AG04449 (cell line): Measurements from ENCODE around the gene HHIPL1.

Source experiments
- CTCF ChIA-PET: fragments of 350-600 bp; formaldehyde crosslinking; extraction: SDS; loops from one replicate; lab custom pipeline; 2021; ENCODE audit warnings: antibody characterized with exemption; lab: Yijun Ruan, JAX
- POLR2A ChIA-PET: fragments of 400-600, 350-600 bp; formaldehyde crosslinking; extraction: SDS; loops from one replicate; lab custom pipeline; 2020; ENCODE audit warnings: antibody characterized with exemption, inconsistent platforms; lab: Yijun Ruan, JAX
- DNase-seq: peaks from one replicate; pipeline ENCODE4 v3.0.0-alpha.2; 2010; ENCODE audit warnings: low read depth, low spot score
- H3K4me3 ChIP-seq: 2 replicates; pipeline ENCODE4 v1.5.1; 2011; ENCODE audit warnings: low read depth, mild to moderate bottlenecking, control low read depth, low read length
- TF ChIP-seq, protein P1 (sequence below): IDR thresholded peaks from one replicate; pipeline ENCODE4 v1.5.1; 2011; ENCODE audit warnings: mild to moderate bottlenecking, moderate library complexity, low read length, control low read depth, inconsistent platforms; ENCODE audit not compliant: insufficient read depth; ENCODE audit errors: missing control alignments

The HHIPL1 gene

DNA sequence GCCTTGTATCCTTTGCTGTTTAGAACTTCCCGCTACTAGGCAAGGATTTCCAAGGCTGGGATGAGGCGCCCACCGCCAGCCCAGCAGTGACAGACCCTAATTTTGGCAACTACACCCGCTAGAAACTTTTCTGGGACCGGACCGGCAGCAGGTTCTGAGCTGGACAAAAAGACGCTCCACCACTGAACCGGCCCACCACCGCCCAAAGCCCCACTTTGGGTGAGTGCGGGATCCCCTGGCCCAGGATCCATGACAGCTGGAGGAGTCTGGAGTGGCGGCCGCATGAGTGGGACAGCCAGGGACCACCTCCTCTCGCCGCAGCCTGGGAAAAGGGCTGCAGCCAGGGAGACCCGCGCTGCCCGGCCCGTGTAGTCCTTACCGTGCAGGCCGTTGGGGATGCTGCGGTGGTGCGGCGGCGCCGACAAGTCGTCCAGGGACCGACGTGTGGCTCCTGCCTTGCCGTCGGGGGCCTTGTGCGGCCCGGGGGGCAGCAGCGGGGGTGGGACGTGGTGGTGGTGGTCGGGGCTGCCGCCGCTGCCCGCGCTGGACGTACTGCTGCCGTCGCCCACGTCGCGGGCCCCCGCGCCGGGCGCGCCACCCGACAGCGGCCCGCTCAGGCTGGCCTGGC lies 42.0 kb upstream of the HHIPL1 start:
- peak overlapping the region; percentile 63 for H3K4me3 ChIP-seq
- ChIA-PET POLR2A (interaction anchor here (0.6 to 1.8 kb wide), 3 partner anchors 20 to 92 kb away, joined by 3 to 7 read pairs (median 3); no protein-coding TSS in a partner anchor), CTCF (interaction anchor here (1.0 to 7.7 kb wide), 8 partner anchors 10 to 92 kb away, joined by 3 to 91 read pairs (median 4); no protein-coding TSS in a partner anchor)
- TF ChIP-seq, protein P1, sequence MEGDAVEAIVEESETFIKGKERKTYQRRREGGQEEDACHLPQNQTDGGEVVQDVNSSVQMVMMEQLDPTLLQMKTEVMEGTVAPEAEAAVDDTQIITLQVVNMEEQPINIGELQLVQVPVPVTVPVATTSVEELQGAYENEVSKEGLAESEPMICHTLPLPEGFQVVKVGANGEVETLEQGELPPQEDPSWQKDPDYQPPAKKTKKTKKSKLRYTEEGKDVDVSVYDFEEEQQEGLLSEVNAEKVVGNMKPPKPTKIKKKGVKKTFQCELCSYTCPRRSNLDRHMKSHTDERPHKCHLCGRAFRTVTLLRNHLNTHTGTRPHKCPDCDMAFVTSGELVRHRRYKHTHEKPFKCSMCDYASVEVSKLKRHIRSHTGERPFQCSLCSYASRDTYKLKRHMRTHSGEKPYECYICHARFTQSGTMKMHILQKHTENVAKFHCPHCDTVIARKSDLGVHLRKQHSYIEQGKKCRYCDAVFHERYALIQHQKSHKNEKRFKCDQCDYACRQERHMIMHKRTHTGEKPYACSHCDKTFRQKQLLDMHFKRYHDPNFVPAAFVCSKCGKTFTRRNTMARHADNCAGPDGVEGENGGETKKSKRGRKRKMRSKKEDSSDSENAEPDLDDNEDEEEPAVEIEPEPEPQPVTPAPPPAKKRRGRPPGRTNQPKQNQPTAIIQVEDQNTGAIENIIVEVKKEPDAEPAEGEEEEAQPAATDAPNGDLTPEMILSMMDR = no peak
- DNase-seq = no peak

DNA sequence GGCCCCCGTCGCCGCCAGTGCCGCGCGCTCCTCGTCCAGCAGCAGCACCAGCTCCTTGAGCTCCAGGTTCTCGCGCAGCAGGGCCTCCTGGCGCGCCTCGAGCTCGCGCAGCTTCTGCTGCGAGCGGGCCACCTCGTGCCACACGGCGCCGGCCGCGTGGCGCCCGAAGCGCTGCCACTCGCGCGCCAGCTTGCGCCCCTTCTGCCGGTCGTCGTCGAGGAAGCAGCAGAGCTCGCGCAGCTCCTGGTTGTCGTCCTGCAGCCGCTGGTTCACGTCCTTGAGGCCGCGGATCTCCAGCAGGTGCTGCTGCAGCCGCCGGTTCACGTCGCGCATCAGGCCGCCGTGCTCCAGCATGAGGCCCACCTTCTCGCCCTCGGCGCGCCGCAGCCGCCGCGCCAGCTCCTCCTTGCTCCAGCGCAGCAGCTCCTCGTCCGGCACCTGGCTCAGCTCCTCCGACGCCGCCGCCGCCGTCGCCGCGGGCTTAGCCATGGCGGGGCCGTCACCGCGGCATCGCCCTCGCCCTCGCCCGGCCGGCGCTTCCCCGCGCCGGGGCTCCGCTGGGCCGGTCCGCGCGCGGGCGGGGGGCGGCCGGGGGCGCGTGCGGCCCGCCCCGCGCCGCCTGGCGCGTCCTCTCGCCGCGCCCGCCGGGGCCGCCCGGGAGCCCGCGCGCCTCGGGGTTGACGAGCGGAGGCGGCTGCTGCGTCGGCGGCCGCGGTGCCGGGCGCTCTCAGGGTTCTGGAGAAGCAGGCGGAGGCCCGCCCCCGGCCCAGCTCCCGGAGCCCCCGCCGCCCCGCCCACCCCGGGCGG lies 41.3 kb upstream of the HHIPL1 start, which contains the start of gene CCDC85C:
Gene CCDC85C, minus strand, starts transcription at position 737 of the 807 bp plus-strand sequence. Its CDS starts 248 bp downstream, at position 489.
- CTCF ChIA-PET = interaction anchor here (1.1 to 7.7 kb wide), 4 partner anchors 16 to 80 kb away, joined by 5 to 91 read pairs (median 12); no protein-coding TSS in a partner anchor
- no peak for DNase-seq
- H3K4me3 ChIP-seq = peak within 1 kb of the TSS; percentile 67
- POLR2A ChIA-PET = interaction anchor here (0.6 to 1.8 kb wide), 4 partner anchors 16 to 93 kb away, joined by 3 to 7 read pairs (median 4); no protein-coding TSS in a partner anchor
- TF ChIP-seq, protein P1 = no peak

DNA sequence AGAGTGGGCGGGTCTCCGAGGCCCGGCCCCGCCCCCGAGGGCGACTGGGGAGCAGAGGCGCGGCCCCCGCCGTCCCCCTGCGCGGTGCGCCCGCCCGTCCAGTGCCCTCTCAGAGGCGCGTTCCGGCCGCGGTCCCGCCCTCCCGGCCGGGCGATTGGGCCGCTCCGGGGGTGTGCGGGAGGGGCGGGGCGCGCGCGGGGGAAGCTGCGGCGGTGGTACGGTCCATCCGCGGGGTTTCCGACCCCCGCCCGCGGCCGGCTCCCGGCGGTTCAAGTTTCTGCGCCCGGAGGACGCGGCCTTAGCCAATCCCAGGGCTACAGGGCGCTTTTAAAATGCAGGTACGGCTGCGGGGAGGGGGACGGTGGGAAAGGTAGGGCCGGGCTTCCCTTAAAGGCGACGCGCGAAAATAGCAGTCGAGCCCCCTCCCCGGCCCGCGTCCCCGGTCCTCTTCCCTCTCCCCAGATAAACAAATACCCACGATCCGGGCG lies 40.6 kb upstream of the HHIPL1 start:
- POLR2A ChIA-PET = interaction anchor here (0.7 to 2.6 kb wide), 7 partner anchors 16 to 93 kb away, joined by 3 to 18 read pairs (median 4); no protein-coding TSS in a partner anchor
- DNase-seq = no peak
- TF ChIP-seq, protein P1 = no peak
- H3K4me3 ChIP-seq = peak overlapping the region; percentile 67
- CTCF ChIA-PET = interaction anchor here (1.1 to 7.7 kb wide), 5 partner anchors 10 to 81 kb away, joined by 3 to 91 read pairs (median 7); no protein-coding TSS in a partner anchor

DNA sequence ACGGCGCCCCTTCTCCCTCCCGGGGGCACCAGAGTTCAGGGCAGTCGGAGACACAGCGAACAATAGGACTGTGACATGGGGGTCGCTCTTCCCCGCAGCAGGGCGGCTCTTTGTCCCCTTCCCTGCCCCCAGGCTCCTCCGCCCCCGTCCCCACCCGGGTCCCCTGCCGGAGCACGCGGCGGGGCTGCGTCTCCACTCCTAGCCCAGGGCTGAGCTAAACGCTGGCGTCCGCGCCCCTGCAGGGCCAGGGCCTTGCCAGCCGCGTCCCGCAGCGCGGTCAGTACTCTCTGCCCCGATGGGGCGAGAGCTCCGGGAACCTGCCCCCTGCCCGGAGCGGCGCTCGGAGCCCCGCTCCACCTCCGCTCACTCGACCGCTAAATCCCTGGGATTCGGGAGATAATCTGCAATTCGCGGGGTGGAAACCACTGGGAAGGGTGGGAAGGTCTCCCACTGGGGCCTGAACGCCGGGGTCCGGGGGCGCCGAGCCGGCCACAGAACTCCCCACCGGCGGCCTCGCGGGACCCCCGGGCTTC lies 40.1 kb upstream of the HHIPL1 start:
- no peak for DNase-seq
- ChIA-PET CTCF (interaction anchor here (1.3 to 7.7 kb wide), 6 partner anchors 10 to 281 kb away, joined by 3 to 91 read pairs (median 6); no protein-coding TSS in a partner anchor), POLR2A (interaction anchor here (0.7 to 2.6 kb wide), 8 partner anchors 15 to 124 kb away, joined by 3 to 18 read pairs (median 4); partner anchors contain the start of genes CCNK and SETD3)
- H3K4me3 ChIP-seq = peak overlapping the region; percentile 67
- TF ChIP-seq, protein P1 = no peak

DNA sequence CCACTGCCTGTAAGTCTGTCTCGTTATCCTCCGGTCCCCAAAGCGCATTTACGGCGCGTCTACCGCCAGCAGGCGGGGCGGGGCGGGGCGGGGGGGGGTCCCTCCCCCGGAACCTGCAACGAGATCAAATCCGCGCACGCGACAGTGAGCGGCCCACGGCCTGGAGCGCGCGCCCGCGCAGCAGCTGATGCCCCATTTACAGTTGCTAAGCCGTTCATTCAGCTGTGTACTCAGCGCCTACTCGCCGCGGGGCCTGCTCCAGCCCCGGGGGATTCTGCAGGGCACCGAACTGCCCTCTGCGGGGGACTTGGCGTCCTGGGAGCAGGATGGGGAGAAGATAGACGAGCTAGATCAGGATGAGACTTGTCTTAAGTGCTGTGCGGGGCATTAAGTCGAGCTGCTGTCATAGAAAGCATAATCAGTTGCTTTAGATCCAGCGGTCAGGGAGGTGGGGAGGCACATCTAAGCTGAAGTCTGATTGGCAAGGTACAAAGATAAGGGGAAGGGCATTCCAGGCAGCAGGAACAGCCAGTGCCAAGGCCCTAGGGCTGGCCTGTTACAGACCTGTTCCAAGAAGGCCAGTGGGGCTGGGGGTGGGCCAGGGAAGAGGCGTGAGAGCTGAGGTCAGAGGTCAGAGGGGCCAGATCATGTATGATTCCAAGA lies 39.5 kb upstream of the HHIPL1 start:
- no peak for DNase-seq
- TF ChIP-seq, protein P1 = no peak
- H3K4me3 ChIP-seq = peak overlapping the region; percentile 67
- ChIA-PET CTCF (interaction anchor here (1.0 to 7.7 kb wide), 9 partner anchors 9 to 280 kb away, joined by 3 to 91 read pairs (median 5); no protein-coding TSS in a partner anchor), POLR2A (interaction anchor here (0.8 to 2.6 kb wide), 6 partner anchors 11 to 124 kb away, joined by 3 to 18 read pairs (median 3); partner anchors contain the start of genes CCNK and SETD3)
